HG03060 (cell line): Measurements from ENCODE around the gene IGSF9B.

Experiments used
- ATAC-seq: cut with Tn5 transposase; IDR thresholded peaks from one replicate; pipeline ENCODE4 v1.9.1; 2021; ENCODE audit warnings: low read depth, moderate number of reproducible peaks; ENCODE audit not compliant: unreplicated experiment

Gene IGSF9B

DNA sequence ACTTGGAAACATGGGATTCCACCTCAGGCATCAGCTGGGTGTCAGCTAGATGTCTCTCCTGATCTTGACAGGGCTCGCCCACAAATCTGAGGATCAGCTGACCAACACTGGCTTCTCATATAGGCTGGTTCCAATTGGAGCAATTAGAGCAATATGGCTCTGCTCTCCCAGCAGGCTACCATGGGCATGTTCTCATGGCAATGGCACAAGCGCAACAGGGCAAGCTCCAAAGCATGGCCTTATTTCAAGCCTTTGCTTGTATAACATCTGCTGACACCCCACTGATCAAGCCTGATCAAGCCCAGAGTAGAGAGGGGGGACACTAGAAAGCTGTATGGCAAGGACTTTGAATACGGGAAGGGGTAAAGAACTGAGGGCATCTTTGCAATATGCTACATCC is 70.7 kb downstream of the IGSF9B start:
- ATAC-seq: no peak

DNA sequence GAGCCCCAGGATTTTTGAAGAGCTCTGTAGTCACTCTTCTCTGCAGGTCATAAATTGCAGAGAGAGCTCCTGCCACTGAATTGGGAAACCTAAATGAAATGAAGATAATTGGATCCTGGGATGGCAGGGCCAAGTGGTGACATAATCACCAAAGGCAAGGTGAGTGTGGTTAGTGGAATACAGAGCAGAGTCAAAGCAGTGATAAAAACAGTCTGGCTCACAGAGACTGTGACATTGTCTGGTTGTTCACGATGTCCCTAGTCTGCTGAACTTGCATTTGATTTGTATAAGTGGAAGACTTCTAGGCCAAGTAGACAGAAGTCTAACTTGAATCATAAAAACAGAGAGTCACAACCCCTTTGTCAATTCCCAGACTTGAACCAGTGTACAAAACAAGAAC is 84.6 kb downstream of the IGSF9B start:
- no peak for ATAC-seq

DNA sequence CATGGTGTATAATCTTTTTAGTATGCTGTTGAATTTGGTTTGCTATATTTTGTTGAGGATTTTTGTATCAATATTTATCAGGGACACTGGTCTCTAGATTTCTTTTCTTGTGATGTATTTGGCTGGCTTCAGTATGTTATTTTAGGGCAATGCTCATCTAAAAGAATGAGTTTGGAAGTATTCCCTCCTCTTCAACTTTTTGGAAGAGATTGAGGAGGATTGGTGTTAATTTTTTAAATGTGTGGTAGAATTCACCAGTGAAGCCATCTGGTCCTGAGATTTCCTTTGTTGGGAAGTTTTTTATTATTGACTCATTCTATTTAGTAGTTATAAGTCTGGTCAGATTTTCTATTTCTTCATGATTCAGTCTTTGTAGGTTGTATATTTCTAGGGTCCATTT is 89.3 kb downstream of the IGSF9B start:
- ATAC-seq: no peak

DNA sequence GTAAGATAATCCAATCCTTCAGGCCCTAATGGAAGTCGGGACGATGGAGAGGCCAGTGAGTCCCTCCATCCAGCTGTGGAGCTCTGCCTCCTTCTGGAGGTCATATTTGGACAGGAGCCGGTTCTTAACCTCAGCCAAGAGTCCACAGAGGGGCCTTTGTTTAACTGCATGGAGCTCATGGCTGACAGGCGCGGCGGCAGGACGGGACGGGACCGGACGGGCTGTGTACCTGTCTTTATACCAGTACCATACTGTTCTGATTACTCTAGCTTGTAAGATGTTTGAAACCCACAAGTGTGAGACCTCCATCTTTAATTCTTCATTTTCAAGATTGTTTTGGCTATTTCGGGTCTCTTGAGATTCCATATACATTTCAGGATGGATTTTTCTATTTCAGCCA is 91.3 kb downstream of the IGSF9B start:
- no peak for ATAC-seq

DNA sequence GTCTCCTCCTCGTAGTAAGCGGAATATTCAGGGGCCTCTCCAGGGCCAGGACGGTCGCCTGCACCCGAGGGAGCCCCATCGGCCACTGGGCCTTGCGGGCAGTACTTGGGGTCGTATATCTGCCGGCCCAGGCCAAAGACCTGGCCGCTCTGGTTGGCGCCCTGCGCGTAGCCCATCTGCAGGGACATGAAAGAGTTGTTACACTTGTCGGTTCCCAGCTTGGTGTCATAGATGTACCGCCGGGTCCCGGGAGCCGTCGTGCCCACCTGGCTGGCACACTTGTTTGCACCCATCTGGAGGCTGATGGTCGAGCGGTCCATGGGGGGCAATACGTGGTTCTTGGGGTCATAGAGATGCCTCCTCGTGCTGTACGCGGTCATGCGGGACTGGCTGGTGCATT is 92.0 kb downstream of the IGSF9B start:
- no peak for ATAC-seq

DNA sequence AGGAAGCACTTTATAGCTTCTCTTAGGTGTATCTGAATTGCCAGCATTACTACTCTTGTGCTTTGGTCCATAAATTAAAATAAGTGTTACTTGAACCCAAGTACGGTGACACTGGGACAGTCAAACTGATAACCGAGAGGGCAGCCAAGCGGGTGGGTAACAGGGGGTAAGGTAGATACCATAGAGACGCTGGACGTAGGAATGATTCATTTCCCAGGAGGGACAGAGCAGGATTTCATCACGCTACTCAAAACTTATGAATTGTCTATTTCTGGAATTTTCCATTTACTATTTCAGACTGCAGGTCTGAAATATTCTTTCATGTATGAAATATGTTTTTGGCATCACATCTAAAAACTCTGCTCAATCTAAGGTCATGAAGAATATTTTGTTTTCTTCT is 96.6 kb downstream of the IGSF9B start:
- ATAC-seq: no peak
